GM19397 (cell line): ENCODE measurements around the gene ALDOA.

Experiments used
- ATAC-seq: cut with Tn5 transposase; IDR thresholded peaks from one replicate; pipeline ENCODE4 v1.9.1; 2021; ENCODE audit warnings: mild to moderate bottlenecking, moderate library complexity; ENCODE audit not compliant: unreplicated experiment

Gene ALDOA

GRCh38 chr16:30068750-30069610, 3.4 kb downstream of the ALDOA start:
- no peak for ATAC-seq

GRCh38 chr16:30069611-30070462, 4.3 kb downstream of the ALDOA start:
- no peak for ATAC-seq

GRCh38 chr16:30070490-30070889, 4.9 kb downstream of the ALDOA start:
- no peak for ATAC-seq

DNA sequence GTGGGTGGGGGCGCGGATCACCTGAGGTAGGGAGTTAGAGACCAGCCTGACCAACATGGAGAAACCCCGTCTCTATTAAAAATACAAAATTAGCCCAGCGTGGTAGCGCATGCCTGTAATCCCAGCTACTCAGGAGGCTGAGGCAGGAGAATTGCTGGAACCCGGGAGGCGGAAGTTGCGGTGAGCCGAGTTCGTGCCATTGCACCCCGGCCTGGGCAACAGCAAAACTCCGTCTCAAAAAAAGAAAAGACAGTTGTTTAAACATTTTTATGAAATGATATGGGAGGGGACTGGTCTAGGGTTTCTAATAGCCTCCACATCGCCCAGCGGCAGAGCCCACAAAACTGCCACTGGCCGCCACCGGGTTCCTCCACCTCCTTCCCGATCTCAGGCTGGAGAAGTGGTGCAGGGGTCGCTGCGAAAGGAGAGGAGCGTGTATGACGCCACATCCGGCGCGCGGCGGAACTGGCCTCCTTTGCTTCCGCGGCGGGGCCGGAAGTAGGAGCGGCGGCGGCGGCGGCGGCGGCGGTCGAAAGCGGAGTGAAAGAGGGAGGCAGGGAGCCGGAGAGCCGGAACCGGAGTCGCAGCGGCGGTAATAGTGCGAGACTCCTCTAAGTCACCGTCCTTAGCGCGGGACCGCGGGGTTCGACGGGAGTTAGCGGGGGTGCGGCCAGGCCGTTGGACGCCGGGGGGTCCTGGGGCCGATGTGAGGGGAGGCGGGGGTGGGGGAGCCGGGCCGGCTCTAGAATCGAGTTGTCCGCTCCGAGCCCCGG, 10.1 kb downstream of the ALDOA start, which contains the start of gene PPP4C:
TSS of gene PPP4C (plus strand) at position 492 of the 773 bp plus-strand sequence. CDS start 384 bp downstream, outside the sequence.
- peak; percentile 82 for ATAC-seq

DNA sequence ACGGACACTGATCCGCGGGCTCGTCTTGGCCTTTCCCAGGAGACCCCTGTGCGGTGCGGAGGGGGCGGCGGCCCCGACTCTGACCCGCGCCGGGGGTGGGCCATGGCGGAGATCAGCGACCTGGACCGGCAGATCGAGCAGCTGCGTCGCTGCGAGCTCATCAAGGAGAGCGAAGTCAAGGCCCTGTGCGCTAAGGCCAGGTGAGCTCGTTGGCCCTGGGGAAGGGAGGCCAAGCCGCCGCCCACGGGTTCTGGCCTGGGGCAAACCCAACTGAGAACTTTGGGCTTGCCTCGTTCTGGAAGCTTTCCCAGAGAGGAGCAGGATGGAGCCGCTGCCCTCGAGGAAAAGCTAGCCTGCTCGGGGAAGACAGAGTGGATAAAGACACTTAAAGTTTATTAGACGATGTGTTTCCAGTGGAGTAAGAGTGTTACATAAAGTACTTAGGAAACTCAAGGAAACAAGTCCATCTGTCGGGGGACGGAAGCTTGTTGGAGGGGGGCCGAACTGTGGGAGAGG, 10.8 kb downstream of the ALDOA start:
- peak; percentile 33 for ATAC-seq

- ATAC-seq = no peak
Observed at GRCh38 chr16:30077656-30078055, 12.1 kb downstream of the ALDOA start.

DNA sequence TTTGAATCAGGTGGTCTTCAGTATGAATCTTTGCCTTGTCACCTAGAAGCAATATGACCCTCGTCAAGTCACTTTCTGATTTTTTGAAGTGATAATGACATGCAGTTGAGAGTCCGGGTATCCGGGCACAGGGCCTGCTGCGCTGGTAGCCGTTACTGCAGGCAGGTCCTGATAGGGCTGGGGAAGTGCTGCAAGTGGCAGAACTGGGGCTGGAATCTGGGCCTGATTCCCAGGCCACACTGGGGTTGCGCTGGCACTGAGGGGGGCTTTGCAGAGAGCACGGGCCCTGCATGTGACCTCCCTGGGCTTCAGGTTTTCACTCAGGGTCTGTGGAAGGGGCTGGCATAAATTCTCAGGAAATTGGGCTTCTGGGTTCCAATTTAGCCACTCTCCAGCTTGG, 13.2 kb downstream of the ALDOA start:
- no peak for ATAC-seq

DNA sequence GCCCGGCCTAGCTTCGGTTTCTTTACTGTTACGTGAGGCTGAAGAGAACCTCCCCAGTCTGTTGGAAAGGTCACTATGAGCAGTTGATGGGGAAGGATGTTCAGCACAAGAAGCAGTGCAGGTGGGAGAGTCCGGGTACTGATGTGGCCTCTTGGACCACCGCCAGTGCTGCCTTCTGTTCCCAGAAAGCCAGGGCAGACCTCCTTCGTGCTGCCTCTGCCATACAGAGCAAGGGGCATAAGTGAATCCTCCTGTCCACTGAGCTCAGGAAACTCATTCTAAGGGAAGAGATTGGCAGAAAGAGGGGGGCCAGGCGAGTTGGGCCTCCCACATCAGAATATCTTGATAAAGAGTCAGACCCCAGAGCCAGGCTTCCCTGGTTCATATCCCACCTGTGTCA, 13.9 kb downstream of the ALDOA start:
- no peak for ATAC-seq

DNA sequence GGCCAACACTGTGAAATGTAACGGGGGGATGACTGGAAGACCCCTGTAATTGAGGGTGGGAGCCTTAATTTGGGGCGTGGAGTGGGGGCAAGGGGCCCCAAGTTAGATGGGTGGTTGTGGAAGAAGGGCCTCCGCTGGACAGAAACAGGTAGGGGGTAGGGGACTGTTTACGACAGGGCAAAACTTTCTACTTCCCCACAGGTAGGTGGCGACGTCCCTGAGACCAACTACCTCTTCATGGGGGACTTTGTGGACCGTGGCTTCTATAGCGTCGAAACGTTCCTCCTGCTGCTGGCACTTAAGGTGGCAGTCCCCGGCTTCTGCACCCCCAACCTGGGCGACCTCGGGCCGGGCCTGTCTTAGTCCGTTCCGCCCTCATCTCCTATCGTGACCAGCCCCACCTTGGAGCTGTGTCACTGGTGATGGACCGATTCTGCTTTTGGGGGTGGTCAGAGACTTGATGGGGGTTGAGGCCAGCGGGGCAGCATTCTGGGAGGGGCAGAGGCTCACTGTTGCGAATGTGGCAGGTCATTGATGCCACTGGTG, 17.1 kb downstream of the ALDOA start:
- ATAC-seq = no peak

DNA sequence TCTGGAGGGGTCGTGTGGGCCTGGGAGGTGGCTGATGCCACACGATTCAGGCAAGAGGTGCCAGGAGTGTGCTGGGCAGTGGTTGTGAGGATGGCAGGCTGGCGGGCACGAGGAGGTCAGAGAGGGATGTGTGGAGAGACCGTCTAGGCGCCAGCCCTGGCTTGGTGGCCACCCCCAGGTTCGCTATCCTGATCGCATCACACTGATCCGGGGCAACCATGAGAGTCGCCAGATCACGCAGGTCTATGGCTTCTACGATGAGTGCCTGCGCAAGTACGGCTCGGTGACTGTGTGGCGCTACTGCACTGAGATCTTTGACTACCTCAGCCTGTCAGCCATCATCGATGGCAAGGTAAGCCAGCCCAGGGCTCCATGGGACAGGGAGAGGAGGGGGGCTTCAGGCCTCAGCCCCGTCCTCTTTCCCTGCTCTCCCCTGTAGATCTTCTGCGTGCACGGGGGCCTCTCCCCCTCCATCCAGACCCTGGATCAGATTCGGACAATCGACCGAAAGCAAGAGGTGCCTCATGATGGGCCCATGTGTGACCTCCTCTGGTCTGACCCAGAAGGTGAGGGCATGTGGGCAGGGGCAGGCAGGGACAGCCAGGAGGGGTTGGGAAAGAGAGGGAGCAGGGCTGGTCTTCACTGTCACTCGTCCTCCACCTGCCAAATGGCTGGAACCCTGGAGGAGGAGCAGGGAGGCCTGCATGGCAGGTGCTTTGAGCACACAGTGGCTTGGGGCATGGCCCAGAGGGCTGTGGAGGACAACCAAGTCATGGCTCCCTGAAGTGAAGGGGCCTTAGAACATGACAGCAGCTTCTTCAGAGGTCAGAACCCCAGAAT, 17.9 kb downstream of the ALDOA start:
- no peak for ATAC-seq

DNA sequence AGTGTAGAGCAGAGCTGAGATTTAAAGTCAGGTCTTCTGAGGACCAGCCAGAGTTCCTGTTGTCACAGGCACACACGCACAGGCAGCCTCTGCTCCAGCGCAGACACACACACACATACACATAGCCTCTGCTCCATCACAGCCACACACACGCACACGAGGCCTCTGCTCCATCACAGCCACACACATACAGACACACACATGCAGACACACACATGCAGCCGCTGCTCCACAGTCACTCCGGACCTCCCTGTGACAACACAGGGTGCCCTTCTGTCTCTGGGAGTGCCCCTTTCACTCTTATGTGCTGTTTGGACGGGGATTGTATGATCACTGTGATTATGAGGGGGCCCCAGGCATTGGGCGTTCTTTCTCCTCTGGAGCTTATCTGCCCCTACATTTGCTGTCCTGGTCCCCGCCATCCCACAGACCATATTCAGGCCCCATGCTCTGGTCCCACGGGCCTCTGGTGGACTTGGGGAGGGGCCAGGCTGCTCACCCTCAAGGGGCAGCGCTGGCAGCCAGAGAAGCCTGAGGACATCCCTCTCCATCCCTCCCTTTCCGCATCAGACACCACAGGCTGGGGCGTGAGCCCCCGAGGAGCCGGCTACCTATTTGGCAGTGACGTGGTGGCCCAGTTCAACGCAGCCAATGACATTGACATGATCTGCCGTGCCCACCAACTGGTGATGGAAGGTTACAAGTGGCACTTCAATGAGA, 18.7 kb downstream of the ALDOA start:
- no peak for ATAC-seq

GRCh38 chr16:30084816-30085159, 19.2 kb downstream of the ALDOA start:
- no peak for ATAC-seq

DNA sequence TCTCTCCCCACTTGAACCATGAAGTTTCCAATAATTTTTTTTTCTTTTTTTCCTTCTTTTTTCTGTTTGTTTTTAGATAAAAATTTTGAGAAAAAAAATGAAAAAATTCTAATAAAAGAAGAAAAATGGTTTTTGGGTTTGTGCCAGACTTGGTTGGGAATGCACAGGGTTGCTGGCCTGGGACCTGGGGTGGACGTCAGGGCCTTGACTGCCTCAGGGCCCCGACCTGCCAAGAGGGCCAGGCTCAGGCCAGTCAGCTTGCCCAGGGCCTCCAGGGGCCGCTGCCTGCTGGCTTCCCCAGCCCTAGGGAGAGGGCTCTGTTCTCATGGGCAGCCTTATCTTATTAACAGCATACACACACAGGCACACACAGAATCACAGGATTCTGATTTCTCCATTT, 19.7 kb downstream of the ALDOA start:
- ATAC-seq = no peak

DNA sequence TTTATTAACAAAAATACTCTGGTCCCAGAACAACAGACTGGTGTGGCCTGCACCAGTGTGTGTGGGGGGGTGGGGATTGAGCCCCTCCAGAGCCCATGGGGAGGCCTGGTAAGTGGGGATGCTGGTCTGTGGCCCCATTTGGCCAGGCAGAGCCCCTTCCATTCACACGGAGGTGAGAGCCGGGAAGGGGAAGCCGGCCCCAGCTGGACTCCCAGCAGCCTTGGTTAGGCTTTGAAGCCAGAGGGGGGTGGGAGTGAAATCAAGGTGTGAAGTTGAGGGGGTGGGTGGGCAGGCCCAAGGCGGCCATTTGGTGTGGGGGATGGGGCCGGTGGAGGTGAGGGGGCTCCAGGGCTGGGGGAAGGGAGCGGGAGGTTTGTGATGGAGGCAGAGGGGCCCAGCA, 20.3 kb downstream of the ALDOA start:
- no peak for ATAC-seq

DNA sequence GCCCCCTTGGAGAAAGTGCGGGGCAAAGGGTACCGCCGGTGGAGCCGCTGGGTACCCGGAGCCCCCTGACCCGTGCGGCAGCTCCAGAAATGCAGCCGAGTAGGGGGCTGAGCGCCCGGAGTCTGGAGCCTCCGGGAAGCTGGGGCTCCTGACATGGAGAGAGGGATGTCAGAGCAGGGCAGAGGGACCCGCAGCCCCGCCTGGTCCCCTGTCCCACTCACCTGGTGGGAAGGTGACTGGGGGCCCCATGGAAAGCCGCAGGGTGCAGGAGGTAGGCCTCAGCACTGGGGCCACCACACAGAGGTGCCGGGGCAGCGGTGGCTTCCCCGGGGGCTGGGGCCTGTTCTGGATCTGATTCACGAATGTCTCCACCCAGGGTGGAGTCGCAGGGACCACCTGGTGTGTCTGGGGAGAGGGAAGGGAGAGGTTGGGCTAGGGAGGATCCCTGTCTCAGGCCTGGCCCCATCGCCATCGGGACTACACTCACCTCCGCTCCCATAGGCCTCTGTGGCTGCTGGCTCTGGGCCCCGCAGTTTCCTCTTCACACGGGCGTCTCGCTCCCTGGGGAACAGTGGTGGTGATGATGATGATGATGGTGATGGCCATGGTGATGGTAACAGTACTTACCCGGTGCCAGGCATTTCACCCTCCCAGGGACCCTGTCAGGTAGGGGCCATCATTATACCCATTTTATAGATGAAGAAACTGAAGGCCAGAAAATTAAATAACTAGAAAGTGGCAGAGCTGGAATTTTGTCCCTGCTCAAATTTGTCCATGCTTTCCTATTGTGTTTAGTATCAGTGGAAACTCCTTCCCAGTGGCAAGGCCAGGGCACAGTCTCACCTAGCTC, 21.0 kb downstream of the ALDOA start:
- no peak for ATAC-seq

DNA sequence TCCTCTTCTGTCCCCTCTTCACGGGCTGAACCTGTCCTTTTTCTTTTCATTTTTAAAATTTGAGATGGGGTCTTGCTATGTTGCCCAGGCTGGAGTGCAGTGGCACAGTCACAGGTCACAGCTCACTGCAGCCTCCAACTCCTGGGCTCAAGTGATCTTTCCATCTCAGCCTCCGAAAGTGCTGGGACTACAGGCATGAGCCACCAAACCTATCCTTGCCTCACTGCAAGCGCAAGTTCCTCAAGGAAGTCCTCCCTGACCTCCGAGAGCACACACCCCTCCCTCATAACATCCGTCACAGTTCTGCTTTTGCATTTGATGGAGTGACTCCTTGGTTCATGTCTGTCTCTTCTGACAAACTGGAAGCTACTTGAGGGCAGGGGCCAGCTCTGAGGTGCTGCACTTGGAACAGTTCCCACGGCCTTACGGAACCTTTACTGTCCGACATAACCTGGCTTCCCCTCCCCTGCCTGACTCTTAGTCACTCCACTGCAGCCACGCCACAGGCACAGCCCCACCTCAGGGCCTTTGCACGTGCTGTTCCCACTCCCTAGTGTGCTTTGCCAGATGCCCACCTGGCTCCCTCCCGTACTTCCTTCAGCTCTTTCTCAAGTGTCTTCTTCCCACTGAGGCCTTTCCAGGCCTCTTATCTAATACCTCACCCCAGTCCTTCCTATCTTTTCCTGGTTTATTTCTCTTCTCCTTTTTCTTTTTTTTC, 21.8 kb downstream of the ALDOA start:
- no peak for ATAC-seq

DNA sequence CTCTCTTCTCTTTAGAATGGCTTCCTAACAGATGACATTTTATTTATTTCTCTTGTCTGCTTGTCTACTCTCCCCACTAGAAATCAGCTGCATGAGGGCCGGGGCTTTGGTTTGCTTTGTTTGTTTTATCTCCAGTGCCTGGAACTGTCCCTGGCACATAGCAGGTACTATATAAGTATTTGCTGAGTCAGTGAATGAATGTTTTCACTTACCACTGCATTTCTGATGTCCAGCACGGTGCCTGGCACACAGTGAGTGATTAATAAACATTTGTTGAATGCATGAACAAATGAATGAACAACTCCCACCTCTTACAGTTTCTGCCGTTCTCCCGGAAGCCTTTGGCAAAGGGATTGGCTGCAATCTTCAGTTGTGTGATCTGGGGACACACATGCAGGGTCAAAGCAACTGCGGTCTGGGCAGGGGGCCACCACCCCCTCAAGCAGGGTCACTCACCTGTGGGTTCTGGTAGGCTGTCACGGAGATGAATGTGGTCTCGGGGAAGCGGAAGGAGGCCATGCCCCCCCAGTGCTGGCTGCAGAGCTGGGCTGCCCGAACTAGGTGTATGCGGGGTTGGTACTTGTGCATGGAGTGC, 22.8 kb downstream of the ALDOA start:
- ATAC-seq = no peak
